ENCODE data around the gene NCAM1.

The NCAM1 gene

DNA sequence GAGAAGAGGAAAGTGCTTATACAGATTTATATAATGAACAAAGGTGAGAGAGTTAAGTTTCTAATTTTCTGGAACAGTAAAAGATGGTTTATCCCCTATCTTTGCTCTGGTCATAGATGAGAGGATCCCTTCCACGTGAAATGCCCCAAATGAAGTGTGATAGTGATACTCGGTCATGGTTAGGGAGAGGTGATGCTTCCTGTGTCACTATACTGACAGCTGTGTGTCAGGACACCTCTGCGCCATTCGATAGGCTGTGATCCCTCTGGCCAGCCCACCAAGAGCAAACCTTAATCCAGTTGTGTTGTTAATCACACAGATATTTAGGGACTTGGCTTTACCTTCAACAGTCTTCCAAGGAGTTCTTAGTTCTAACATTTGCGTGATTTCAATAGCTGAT is 57.7 kb downstream of the NCAM1 start:
- no peak for DNase-seq (ENCODE audit: low spot score)
- H2AK5ac ChIP-seq (ENCODE audit: low read depth, low read length) = no peak overlapping the region
- no peak overlapping the region for H4K8ac ChIP-seq (ENCODE audit: low read depth, low read length)

DNA sequence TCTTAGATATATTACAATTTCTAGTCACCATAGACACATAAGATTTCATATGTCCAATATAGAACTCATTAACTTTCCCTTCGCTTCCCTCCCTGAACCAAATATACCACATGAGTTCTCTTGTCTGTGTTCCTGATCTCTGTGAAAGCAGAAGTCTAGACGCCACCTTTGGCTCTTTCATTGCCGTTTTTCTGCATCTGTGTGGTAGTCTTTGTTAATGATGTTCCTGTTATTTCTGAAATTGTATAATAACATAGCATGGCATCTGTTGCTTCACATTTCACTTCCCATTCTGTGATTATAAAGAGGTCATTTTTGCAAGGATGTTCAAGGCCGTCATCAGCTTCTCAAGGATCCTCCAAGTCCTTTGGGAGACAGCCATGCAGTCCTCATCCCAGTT is 58.5 kb downstream of the NCAM1 start:
- no peak overlapping the region for H2BK120ac ChIP-seq (ENCODE audit: low read depth, low read length)
- no peak overlapping the region for H3K4me3 ChIP-seq (ENCODE audit: low read length in 2 of 2)
- H3K9me3 ChIP-seq (replicated peaks in 1 of 2; ENCODE audit: control insufficient read depth in 2 of 2, insufficient read depth in 1 of 2, low read depth in 1 of 2, low read length in 2 of 2) = no peaks in the 10 kb centered on the region
- H3K4me2 ChIP-seq (ENCODE audit: insufficient read depth, low read length, poor library complexity, severe bottlenecking) = no peak overlapping the region
- no peaks in the 10 kb centered on the region for H3K27me3 ChIP-seq (ENCODE audit: control insufficient read depth in 3 of 3, insufficient read depth in 3 of 3, low read depth in 1 of 3, low read length in 3 of 3)
- no peak overlapping the region for H2AK5ac ChIP-seq (ENCODE audit: low read depth, low read length)
- no peak overlapping the region for H3K18ac ChIP-seq (ENCODE audit: low read length)
- no peak overlapping the region for H3K4ac ChIP-seq (ENCODE audit: low read length)
- no peak overlapping the region for H4K91ac ChIP-seq (ENCODE audit: low read depth, low read length, poor library complexity)
- H2BK15ac ChIP-seq (ENCODE audit: low read length) = no peak overlapping the region
- H3K27ac ChIP-seq (replicated peaks; ENCODE audit: low read length) = no peak overlapping the region
- no peaks in the 10 kb centered on the region for H3K79me1 ChIP-seq (ENCODE audit: low read depth, low read length)
- H3K23ac ChIP-seq (ENCODE audit: low read depth, low read length, poor library complexity) = no peak overlapping the region
- DNase-seq (ENCODE audit: low spot score) = no peak
- H4K8ac ChIP-seq (ENCODE audit: low read depth, low read length) = no peak overlapping the region
- WGBS, 2 donors (ENCODE audit: extremely low coverage in 2 of 2, insufficient read length in 2 of 2, insufficient replicate concordance in 1 of 2) = no CpG with 5 or more reads among the region's 4 CpGs
- H3K14ac ChIP-seq (ENCODE audit: low read length) = no peak overlapping the region
- no peak overlapping the region for H2AFZ ChIP-seq (ENCODE audit: low read length)
- H3K36me3 ChIP-seq (replicated peaks in 1 of 2; ENCODE audit: control insufficient read depth in 2 of 2, insufficient read depth in 2 of 2, low read length in 2 of 2) = no peaks in the 10 kb centered on the region
- H3K9ac ChIP-seq (ENCODE audit: low read depth, low read length, poor library complexity) = no peak overlapping the region
- H3K4me1 ChIP-seq (ENCODE audit: control insufficient read depth in 2 of 2, insufficient read depth in 1 of 2, low read depth in 1 of 2, low read length in 2 of 2) = no peaks in the 10 kb centered on the region
- no peak overlapping the region for H2BK12ac ChIP-seq (ENCODE audit: low read length)
- H2BK5ac ChIP-seq (ENCODE audit: low read length) = no peak overlapping the region

More for the DNA sequence above, 57.7 kb downstream of the NCAM1 start:
- Histone ChIP-seq H3K27me3 (ENCODE audit: control insufficient read depth in 3 of 3, insufficient read depth in 3 of 3, low read depth in 1 of 3, low read length in 3 of 3) (no peaks in the 10 kb centered on the region), H3K79me1 (ENCODE audit: low read depth, low read length) (no peaks in the 10 kb centered on the region), H3K27ac (replicated peaks; ENCODE audit: low read length) (no peak overlapping the region), H3K4me3 (ENCODE audit: low read length in 2 of 2) (no peak overlapping the region), H3K9ac (ENCODE audit: low read depth, low read length, poor library complexity) (no peak overlapping the region), H2BK15ac (ENCODE audit: low read length) (no peak overlapping the region), H2BK120ac (ENCODE audit: low read depth, low read length) (no peak overlapping the region), H3K14ac (ENCODE audit: low read length) (no peak overlapping the region), H4K91ac (ENCODE audit: low read depth, low read length, poor library complexity) (no peak overlapping the region), H3K4ac (ENCODE audit: low read length) (no peak overlapping the region), H2AFZ (ENCODE audit: low read length) (no peak overlapping the region), H2BK12ac (ENCODE audit: low read length) (no peak overlapping the region), H3K4me2 (ENCODE audit: insufficient read depth, low read length, poor library complexity, severe bottlenecking) (no peak overlapping the region), H3K23ac (ENCODE audit: low read depth, low read length, poor library complexity) (no peak overlapping the region), H3K18ac (ENCODE audit: low read length) (no peak overlapping the region), H2BK5ac (ENCODE audit: low read length) (no peak overlapping the region), H3K9me3 (replicated peaks in 1 of 2; ENCODE audit: control insufficient read depth in 2 of 2, insufficient read depth in 1 of 2, low read depth in 1 of 2, low read length in 2 of 2) (no peaks in the 10 kb centered on the region), H3K4me1 (ENCODE audit: control insufficient read depth in 2 of 2, insufficient read depth in 1 of 2, low read depth in 1 of 2, low read length in 2 of 2) (peaks cover 0 to 3% of the 10 kb centered on the region in 2 donors), H3K36me3 (replicated peaks in 1 of 2; ENCODE audit: control insufficient read depth in 2 of 2, insufficient read depth in 2 of 2, low read length in 2 of 2) (no peaks in the 10 kb centered on the region)
- no CpG with 5 or more reads among the region's 5 CpGs for WGBS, 2 donors (ENCODE audit: extremely low coverage in 2 of 2, insufficient read length in 2 of 2, insufficient replicate concordance in 1 of 2)

DNA sequence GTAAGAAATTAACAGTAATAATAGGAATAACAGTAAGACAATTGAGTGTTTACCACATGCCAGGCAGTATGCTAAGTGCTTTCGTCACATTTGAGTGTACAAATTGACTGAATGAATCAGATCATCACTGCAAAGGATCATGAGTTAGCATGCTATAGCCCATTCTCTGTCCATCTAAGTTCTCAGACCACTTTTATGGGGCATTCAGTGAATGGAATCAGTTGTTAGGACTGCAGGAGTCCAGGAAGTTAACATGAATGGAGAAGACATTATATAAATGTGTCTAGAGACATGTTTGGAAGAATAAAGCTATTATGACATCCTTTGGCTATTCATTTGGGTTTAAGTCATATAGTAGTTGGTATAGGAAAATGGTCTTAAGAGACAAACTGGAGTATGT is 59.9 kb downstream of the NCAM1 start:
- Histone ChIP-seq H3K9ac (ENCODE audit: low read depth, low read length, poor library complexity) (no peak overlapping the region), H3K4me3 (ENCODE audit: low read length in 2 of 2) (no peak overlapping the region), H4K8ac (ENCODE audit: low read depth, low read length) (no peak overlapping the region), H2AK5ac (ENCODE audit: low read depth, low read length) (no peak overlapping the region), H2BK5ac (ENCODE audit: low read length) (no peak overlapping the region), H3K23ac (ENCODE audit: low read depth, low read length, poor library complexity) (no peak overlapping the region), H3K4ac (ENCODE audit: low read length) (no peak overlapping the region), H3K27me3 (ENCODE audit: control insufficient read depth in 3 of 3, insufficient read depth in 3 of 3, low read depth in 1 of 3, low read length in 3 of 3) (no peaks in the 10 kb centered on the region), H3K79me1 (ENCODE audit: low read depth, low read length) (no peaks in the 10 kb centered on the region), H3K36me3 (replicated peaks in 1 of 2; ENCODE audit: control insufficient read depth in 2 of 2, insufficient read depth in 2 of 2, low read length in 2 of 2) (no peaks in the 10 kb centered on the region), H3K14ac (ENCODE audit: low read length) (no peak overlapping the region), H2BK120ac (ENCODE audit: low read depth, low read length) (no peak overlapping the region), H3K9me3 (replicated peaks in 1 of 2; ENCODE audit: control insufficient read depth in 2 of 2, insufficient read depth in 1 of 2, low read depth in 1 of 2, low read length in 2 of 2) (no peaks in the 10 kb centered on the region), H3K27ac (replicated peaks; ENCODE audit: low read length) (no peak overlapping the region), H2BK15ac (ENCODE audit: low read length) (no peak overlapping the region), H2AFZ (ENCODE audit: low read length) (no peak overlapping the region), H2BK12ac (ENCODE audit: low read length) (no peak overlapping the region), H3K18ac (ENCODE audit: low read length) (no peak overlapping the region), H4K91ac (ENCODE audit: low read depth, low read length, poor library complexity) (no peak overlapping the region), H3K4me2 (ENCODE audit: insufficient read depth, low read length, poor library complexity, severe bottlenecking) (no peak overlapping the region), H3K4me1 (ENCODE audit: control insufficient read depth in 2 of 2, insufficient read depth in 1 of 2, low read depth in 1 of 2, low read length in 2 of 2) (no peaks in the 10 kb centered on the region)
- WGBS, 2 donors (ENCODE audit: extremely low coverage in 2 of 2, insufficient read length in 2 of 2, insufficient replicate concordance in 1 of 2) = no CpG with 5 or more reads among the region's 1 CpG
- DNase-seq (ENCODE audit: low spot score) = no peak

DNA sequence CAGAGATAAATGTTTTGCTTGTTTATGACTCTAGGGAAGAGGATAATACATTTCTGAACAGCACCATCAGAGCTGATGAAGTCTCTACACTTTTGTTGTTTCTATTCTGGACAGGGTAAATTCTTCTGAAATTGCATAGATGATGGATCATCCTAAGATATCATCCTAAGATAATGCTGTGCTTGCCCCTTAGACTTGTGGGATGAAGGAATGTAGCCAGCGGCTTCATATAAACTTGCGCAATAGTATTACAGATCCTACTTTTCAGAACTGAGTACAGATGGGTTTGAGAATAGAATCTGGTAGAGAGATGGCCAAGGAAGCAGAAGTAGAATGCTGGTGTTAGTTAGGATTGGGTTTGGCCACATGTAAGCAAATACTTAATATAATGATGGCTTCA is 61.0 kb downstream of the NCAM1 start:
- Histone ChIP-seq H3K23ac (ENCODE audit: low read depth, low read length, poor library complexity) (no peak overlapping the region), H3K4ac (ENCODE audit: low read length) (no peak overlapping the region), H2BK12ac (ENCODE audit: low read length) (no peak overlapping the region), H3K4me1 (ENCODE audit: control insufficient read depth in 2 of 2, insufficient read depth in 1 of 2, low read depth in 1 of 2, low read length in 2 of 2) (no peaks in the 10 kb centered on the region), H3K27me3 (ENCODE audit: control insufficient read depth in 3 of 3, insufficient read depth in 3 of 3, low read depth in 1 of 3, low read length in 3 of 3) (no peaks in the 10 kb centered on the region), H2AFZ (ENCODE audit: low read length) (no peak overlapping the region), H4K91ac (ENCODE audit: low read depth, low read length, poor library complexity) (no peak overlapping the region), H3K4me2 (ENCODE audit: insufficient read depth, low read length, poor library complexity, severe bottlenecking) (no peak overlapping the region), H3K4me3 (ENCODE audit: low read length in 2 of 2) (no peak overlapping the region), H3K9me3 (replicated peaks in 1 of 2; ENCODE audit: control insufficient read depth in 2 of 2, insufficient read depth in 1 of 2, low read depth in 1 of 2, low read length in 2 of 2) (no peaks in the 10 kb centered on the region), H3K18ac (ENCODE audit: low read length) (no peak overlapping the region), H2BK120ac (ENCODE audit: low read depth, low read length) (no peak overlapping the region), H2BK15ac (ENCODE audit: low read length) (no peak overlapping the region), H3K27ac (replicated peaks; ENCODE audit: low read length) (no peak overlapping the region), H3K79me1 (ENCODE audit: low read depth, low read length) (no peaks in the 10 kb centered on the region), H3K14ac (ENCODE audit: low read length) (no peak overlapping the region), H4K8ac (ENCODE audit: low read depth, low read length) (no peak overlapping the region), H2AK5ac (ENCODE audit: low read depth, low read length) (no peak overlapping the region), H3K36me3 (replicated peaks in 1 of 2; ENCODE audit: control insufficient read depth in 2 of 2, insufficient read depth in 2 of 2, low read length in 2 of 2) (no peaks in the 10 kb centered on the region), H3K9ac (ENCODE audit: low read depth, low read length, poor library complexity) (no peak overlapping the region), H2BK5ac (ENCODE audit: low read length) (no peak overlapping the region)
- no CpG with 5 or more reads among the region's 2 CpGs for WGBS, 2 donors (ENCODE audit: extremely low coverage in 2 of 2, insufficient read length in 2 of 2, insufficient replicate concordance in 1 of 2)
- DNase-seq (ENCODE audit: low spot score) = no peak

Data from neuronal stem cell (in vitro differentiated cells).